Astrocyte (in vitro differentiated cells and primary cell): ENCODE results near the gene SYCE3. TPM values are rescaled to one million over a fixed set of nuclear protein-coding genes. Genes with fewer than 3 reads are reported as not detected.

ENCODE experiments used
- DNase-seq: peaks from one replicate; pipeline ENCODE4 v3.0.0-alpha.2; 2010; ENCODE audit warnings: low read depth
- FAIRE-seq: peaks from 2 replicates; lab custom pipeline; 2011; peaks lifted over from hg19 to GRCh38; lab: Jason Lieb, UNC
- H2AFZ ChIP-seq: 2 replicates; pipeline ENCODE4 v1.6.0; 2012; ENCODE audit warnings: low read depth, low read length, inconsistent platforms
- H3K27ac ChIP-seq: 2 replicates; pipeline ENCODE4 v1.5.1; 2011; ENCODE audit warnings: low read depth, low read length, inconsistent platforms
- H3K27me3 ChIP-seq: 2 replicates; pipeline ENCODE4 v1.6.0; 2011; ENCODE audit warnings: low read length, inconsistent platforms; ENCODE audit not compliant: insufficient read depth
- H3K36me3 ChIP-seq: 2 replicates; pipeline ENCODE4 v1.5.1; 2011; ENCODE audit warnings: low read length, inconsistent platforms; ENCODE audit not compliant: insufficient read depth
- H3K4me1 ChIP-seq: 2 replicates; pipeline ENCODE4 v1.5.1; 2011; ENCODE audit warnings: low read length, inconsistent platforms; ENCODE audit not compliant: insufficient read depth
- H3K4me2 ChIP-seq: 2 replicates; pipeline ENCODE4 v1.6.0; 2012; ENCODE audit warnings: low read length, inconsistent platforms
- H3K4me3 ChIP-seq: 2 replicates; pipeline ENCODE4 v1.5.1; 2011; ENCODE audit warnings: low read depth, mild to moderate bottlenecking, low read length, inconsistent platforms; ENCODE audit not compliant: insufficient read depth
- H3K79me2 ChIP-seq: 2 replicates; pipeline ENCODE4 v1.6.0; 2012; ENCODE audit warnings: mild to moderate bottlenecking, low read length, inconsistent platforms; ENCODE audit not compliant: insufficient read depth
- H3K9ac ChIP-seq: 2 replicates; pipeline ENCODE4 v1.6.0; 2012; ENCODE audit warnings: mild to moderate bottlenecking, low read length, inconsistent platforms
- H3K9me3 ChIP-seq: 2 replicates; pipeline ENCODE4 v1.5.1; 2012; ENCODE audit warnings: low read depth, mild to moderate bottlenecking, low read length, inconsistent platforms; ENCODE audit not compliant: insufficient read depth
- H4K20me1 ChIP-seq: 2 replicates; pipeline ENCODE4 v1.6.0; 2012; ENCODE audit warnings: low read length, inconsistent platforms; ENCODE audit not compliant: insufficient read depth
- H3K27ac Mint-ChIP-seq: one replicate; pipeline ENCODE4 v1.8.0; 2021; ENCODE audit warnings: mild to moderate bottlenecking, mixed read lengths; ENCODE audit not compliant: unreplicated experiment
- H3K27me3 Mint-ChIP-seq: one replicate; pipeline ENCODE4 v1.8.0; 2021; ENCODE audit warnings: low read depth, mixed read lengths; ENCODE audit not compliant: unreplicated experiment
- H3K36me3 Mint-ChIP-seq: one replicate; pipeline ENCODE4 v1.8.0; 2021; ENCODE audit warnings: low read depth, mixed read lengths; ENCODE audit not compliant: unreplicated experiment
- H3K4me1 Mint-ChIP-seq: one replicate; pipeline ENCODE4 v1.8.0; 2021; ENCODE audit warnings: low read depth, mixed read lengths; ENCODE audit not compliant: unreplicated experiment
- H3K4me3 Mint-ChIP-seq: one replicate; pipeline ENCODE4 v1.8.0; 2021; ENCODE audit warnings: mild to moderate bottlenecking, moderate library complexity, mixed read lengths; ENCODE audit not compliant: unreplicated experiment
- H3K9me3 Mint-ChIP-seq: one replicate; pipeline ENCODE4 v1.8.0; 2021; ENCODE audit warnings: mild to moderate bottlenecking, mixed read lengths; ENCODE audit not compliant: unreplicated experiment
- CTCF ChIP-seq: IDR thresholded peaks from 2 replicates; pipeline ENCODE4 v1.5.1; 2011; ENCODE audit warnings: low read depth, mild to moderate bottlenecking, inconsistent platforms, low read length, moderate library complexity; ENCODE audit not compliant: insufficient read depth
- EZH2 ChIP-seq: IDR thresholded peaks from 2 replicates; pipeline ENCODE4 v1.6.1; 2012; ENCODE audit warnings: mild to moderate bottlenecking, low read length, inconsistent platforms; ENCODE audit not compliant: insufficient read depth
- total RNA-seq: library from RNA; stranded (reverse); gene quantifications from 2 replicates; pipeline ENCODE4 v1.2.1, GENCODE V29; 2021

Gene SYCE3
- total RNA-seq, 1 donor from 2014 or later, result not detected

- H3K4me2 ChIP-seq, result no peak overlapping the region
- H2AFZ ChIP-seq, result no peak overlapping the region
- TF ChIP-seq CTCF (no peak), EZH2 (no peak)
- no peaks in the 10 kb centered on the region for H3K36me3 ChIP-seq
- DNase-seq (no peak), FAIRE-seq (no peak)
- H3K9me3 Mint-ChIP-seq, result no peaks in the 10 kb centered on the region
- no peak overlapping the region for H3K4me3 ChIP-seq
- peaks cover under 1% of the 10 kb centered on the region for H3K4me1 Mint-ChIP-seq
- H3K4me3 Mint-ChIP-seq, result no peak overlapping the region
- H3K4me1 ChIP-seq, result peaks cover 3% of the 10 kb centered on the region
- H3K9ac ChIP-seq, result no peak overlapping the region
- peaks cover 8% of the 10 kb centered on the region for H3K27me3 ChIP-seq
- no peaks in the 10 kb centered on the region for H3K9me3 ChIP-seq
- H3K36me3 Mint-ChIP-seq, result peaks cover 24% of the 10 kb centered on the region
- H4K20me1 ChIP-seq, result no peaks in the 10 kb centered on the region
- no peak overlapping the region for H3K27ac Mint-ChIP-seq
- H3K27ac ChIP-seq, result no peak overlapping the region
- H3K79me2 ChIP-seq, result no peaks in the 10 kb centered on the region
- H3K27me3 Mint-ChIP-seq, result no peaks in the 10 kb centered on the region
These were observed 11.0 kb upstream of the SYCE3 start for GRCh38 chr22:50573491-50574382.

GRCh38 chr22:50572965-50573364, 10.2 kb upstream of the SYCE3 start:
- TF ChIP-seq EZH2 (no peak), CTCF (no peak)
- no peaks in the 10 kb centered on the region for H3K9me3 ChIP-seq
- H2AFZ ChIP-seq, result no peak overlapping the region
- H3K79me2 ChIP-seq, result no peaks in the 10 kb centered on the region
- H3K36me3 Mint-ChIP-seq, result peaks cover 27% of the 10 kb centered on the region
- H3K36me3 ChIP-seq, result no peaks in the 10 kb centered on the region
- H3K4me1 ChIP-seq, result peaks cover 3% of the 10 kb centered on the region
- H3K9ac ChIP-seq, result no peak overlapping the region
- H3K4me2 ChIP-seq, result no peak overlapping the region
- no peaks in the 10 kb centered on the region for H3K27me3 Mint-ChIP-seq
- no peak for DNase-seq
- H3K4me1 Mint-ChIP-seq, result no peaks in the 10 kb centered on the region
- no peak for FAIRE-seq
- H3K27me3 ChIP-seq, result peaks cover 6% of the 10 kb centered on the region
- H4K20me1 ChIP-seq, result no peaks in the 10 kb centered on the region
- no peak overlapping the region for H3K4me3 Mint-ChIP-seq
- H3K27ac Mint-ChIP-seq, result no peak overlapping the region
- H3K9me3 Mint-ChIP-seq, result no peaks in the 10 kb centered on the region
- H3K4me3 ChIP-seq, result no peak overlapping the region
- no peak overlapping the region for H3K27ac ChIP-seq
